Stimulated activated CD4-positive, alpha-beta T cell treated with anti-CD3 and anti-CD28 coated beads, Interleukin-15, amount 100 ng/mL, for 48 hours (primary cell): ENCODE results near the gene PSTPIP1.

Source experiments
- DNase-seq, 2 donors: peaks; one replicate each; pipeline ENCODE4 v3.0.0-alpha.2; 2020; ENCODE audit warnings: low read depth in 2 of 2

Gene PSTPIP1

GRCh38 chr15:76978522-76979330 is 16.2 kb upstream of the PSTPIP1 start:
- no peak for DNase-seq

GRCh38 chr15:76979331-76979925 is 15.5 kb upstream of the PSTPIP1 start:
- no peak for DNase-seq

DNA sequence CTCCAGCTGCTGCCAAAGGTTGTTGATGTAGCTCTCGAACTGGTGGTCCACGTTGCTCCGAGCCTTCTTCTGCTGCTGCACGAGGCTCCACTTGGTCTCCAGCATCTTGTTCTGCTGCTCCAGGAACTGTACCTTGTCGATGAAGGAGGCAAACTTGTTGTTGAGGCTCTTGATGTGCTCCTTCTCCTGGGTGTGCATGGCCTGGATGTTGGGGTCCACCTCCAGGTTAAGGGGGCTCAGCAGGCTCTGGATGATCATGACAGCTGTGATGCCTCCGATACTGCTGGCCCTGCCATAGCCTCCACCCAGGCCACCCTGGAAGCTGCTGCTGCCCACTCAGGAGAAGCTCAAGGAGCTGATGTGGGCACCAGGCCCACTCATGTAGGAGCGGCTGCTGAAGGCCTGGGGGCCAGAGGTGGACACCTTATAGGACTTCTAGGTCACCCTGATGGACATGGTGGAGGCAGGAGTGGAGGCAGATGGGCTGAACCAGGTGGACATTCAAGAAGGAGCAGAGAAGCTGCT is 14.9 kb upstream of the PSTPIP1 start:
- no peak for DNase-seq

DNA sequence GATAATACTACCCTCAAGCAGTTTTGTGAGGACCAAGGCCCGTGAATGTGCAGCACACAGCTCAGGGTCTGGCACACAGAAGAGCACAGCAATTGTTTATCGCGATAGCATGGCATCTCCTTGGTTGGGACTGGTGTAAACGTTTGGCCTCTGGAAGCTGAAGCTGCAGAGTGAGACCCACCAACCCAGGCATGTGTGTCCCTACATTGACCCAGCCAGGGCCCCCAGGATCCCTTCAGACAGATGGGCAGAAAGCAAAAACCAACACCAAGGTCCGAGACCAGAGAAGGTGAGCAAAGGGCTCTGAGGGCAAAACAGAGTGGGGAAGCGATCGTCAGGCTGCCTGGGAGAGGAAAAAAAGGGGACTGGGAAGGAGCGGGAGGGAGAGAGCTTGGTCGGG is 12.6 kb upstream of the PSTPIP1 start:
- DNase-seq: no peak

GRCh38 chr15:76982756-76983155 is 12.2 kb upstream of the PSTPIP1 start:
- no peak for DNase-seq

- no peak for DNase-seq
Observed at GRCh38 chr15:76983590-76984375, 11.1 kb upstream of the PSTPIP1 start.

DNA sequence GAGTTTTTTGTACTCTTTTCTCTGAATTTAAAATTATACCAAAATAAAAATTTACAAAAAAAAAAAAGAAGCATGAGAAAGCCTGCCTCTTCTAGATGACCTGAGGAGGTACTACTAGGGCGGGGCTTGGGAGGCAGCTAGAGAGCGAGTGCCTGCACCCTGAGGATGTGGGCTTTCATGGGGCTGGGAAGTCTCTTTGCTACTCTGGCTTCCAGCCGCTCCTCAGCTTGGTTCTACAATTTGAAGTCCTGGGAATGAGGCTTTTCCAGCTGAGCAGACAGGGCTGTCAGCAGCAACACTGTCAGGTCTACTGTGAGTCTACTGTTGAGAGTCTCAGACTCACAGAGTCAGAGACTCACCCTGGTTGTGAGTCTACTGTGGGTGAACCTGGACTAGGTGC is 8.2 kb upstream of the PSTPIP1 start:
- no peak for DNase-seq

DNA sequence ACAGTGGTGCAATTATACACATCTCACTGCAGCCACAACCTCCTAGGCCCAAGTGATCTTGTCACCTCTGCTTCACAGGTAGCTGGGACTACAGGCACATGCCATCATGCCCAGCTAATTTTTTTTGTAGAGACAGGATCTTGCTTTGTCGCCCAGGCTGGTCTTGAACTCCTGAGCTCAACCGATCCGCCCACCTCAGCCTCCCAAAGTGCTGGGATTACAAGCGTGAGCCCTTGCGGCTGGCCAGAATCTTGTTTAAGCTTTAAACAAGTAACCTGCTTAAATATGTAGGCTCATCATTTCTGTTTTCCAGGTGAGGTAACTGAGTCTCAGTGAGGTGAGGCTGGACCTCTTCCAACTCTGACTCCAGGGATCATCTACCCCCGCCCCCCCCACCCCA is 7.7 kb upstream of the PSTPIP1 start:
- no peak for DNase-seq

- DNase-seq: peak; percentile 74
Observed at GRCh38 chr15:76987896-76988860, 6.7 kb upstream of the PSTPIP1 start.

DNA sequence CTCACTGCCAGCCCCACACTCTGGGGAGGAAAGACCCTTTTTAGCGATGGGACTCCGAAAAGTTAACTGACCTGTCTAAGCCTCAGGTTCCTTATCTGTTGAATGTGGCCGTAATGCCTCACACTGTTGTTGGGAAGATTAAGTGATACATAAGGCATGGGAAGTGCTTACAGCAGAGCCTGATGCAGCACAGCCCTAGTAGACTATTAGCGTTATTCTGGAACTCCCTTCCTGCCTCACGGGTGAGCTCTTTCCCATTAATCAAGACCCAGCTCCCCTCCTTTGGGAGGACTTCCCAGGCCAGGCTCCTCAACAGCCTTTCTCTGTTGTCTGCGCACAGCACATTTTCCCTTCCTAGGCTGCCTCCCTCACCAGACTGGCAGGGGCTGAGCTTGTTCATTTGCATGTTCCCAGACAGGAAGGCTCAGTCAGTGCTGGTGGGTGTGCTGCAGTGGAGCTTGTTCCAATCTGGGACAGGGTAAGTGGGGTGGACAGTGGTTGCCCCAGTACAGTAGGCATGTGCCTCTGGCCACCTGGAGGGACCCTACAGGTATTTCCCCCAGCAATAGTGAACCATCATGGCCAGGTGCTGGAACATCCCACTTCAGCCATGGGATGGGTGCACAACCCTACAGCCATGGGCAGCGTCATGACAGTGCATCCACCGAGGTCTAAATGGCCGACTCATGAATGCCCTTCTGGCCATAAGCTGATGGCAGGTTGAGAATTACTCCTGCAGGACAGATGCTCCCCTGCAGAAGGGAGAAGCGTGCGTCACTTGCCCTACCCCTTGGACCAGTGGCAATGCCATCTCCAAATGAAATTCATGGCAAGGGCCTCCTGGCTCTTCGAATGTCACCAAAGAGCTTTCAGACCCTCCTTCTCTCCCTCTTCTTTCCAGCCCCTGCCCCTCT is 5.8 kb upstream of the PSTPIP1 start:
- no peak for DNase-seq

DNA sequence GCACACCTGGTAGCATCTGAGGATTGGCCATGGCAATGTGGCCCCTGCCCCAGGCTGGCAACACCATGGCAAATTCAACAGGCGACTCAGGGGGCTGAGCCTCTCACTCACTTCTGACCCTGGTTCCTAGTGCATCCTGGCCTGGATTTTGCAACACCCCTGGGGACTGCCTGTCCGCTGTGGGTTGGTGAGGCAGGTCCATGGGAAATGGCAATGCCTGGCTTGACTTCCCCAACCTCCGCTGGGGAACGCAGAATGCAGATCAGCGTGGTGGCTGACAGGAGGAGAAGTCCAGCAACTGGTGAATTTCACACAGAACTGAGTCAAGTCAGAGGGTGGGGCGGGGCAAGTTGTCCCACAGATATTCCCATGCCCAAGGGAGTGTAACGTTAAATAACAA is 3.9 kb upstream of the PSTPIP1 start:
- no peak for DNase-seq

DNA sequence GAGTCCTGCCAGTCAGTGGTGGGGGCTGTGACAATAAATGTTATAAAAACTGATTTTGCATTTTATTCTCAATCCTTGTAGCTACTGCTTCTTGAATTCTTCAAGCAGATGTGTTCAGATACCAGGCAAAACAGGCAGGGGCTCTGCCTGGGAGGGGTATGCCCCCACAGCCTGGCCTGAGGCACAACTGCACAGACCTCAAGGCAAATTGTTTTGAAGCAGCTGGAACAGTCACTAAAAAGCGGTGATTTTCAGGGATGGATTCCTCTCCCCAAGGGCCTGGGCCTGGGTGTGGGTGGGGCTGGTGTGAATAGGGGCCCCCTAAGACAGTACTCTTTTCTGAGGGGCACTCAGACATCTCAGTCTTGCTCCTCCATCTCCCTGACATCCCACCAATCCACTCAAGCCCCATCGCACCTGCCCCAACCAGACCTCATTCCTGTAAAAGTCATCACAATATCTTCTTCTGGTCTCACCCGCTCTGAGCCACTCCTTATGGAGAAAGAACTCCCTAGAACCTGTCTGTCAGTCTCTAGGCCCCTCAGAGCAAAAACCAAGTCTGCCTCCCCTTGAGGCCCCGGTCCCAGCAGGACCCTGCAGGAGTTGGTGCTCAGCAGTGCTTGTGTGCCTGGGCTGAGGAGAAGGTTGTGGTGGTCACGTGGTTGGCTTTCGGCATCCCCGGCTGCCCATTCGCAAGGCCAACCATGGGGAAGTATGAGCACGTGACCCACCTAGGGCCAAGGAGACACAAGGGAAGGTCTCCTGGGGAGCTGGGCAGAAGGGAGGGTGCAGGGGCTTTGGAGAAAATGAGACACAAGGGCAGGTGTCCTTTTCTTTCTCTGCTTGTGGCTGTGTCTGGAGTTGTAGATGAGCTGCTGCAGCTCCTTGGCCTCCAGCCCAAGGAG is 2.9 kb upstream of the PSTPIP1 start:
- no peak for DNase-seq

DNA sequence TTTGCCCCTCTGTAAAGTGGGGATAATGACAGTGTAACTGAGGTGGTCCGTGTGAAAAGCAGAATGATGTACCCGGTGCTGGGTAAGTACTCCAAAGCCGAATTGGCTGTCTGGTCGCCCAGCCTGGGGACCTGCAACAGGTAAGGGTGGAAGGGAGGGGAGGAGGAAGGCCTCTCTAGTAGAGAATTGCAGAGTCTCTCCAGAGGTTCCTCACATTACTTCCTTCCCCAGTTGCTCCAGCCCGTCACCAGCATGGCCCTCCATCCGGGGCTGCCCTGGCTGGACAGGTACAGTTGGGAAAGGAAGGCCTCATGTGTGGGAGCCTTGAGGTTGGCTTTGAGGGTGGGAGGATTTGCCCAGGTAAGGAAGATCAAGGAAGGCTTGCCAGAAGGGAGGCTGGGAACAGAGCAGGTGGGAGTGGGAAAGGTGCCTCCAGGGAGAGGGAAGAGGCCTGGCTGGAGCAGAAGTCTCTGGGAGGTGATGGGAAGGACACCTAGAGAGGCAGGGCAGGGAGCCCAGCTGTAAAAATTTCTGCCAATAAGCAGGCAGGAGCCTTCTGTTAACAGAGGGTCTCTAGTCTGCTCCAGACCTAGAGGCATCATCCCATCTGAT is 1.7 kb upstream of the PSTPIP1 start:
- DNase-seq: no peak

GRCh38 chr15:76994001-76994400 is 925 bp upstream of the PSTPIP1 start:
- DNase-seq: peak; percentile 56 to 58

GRCh38 chr15:76994496-76994895 is 430 bp upstream of the PSTPIP1 start:
- DNase-seq: no peak

DNA sequence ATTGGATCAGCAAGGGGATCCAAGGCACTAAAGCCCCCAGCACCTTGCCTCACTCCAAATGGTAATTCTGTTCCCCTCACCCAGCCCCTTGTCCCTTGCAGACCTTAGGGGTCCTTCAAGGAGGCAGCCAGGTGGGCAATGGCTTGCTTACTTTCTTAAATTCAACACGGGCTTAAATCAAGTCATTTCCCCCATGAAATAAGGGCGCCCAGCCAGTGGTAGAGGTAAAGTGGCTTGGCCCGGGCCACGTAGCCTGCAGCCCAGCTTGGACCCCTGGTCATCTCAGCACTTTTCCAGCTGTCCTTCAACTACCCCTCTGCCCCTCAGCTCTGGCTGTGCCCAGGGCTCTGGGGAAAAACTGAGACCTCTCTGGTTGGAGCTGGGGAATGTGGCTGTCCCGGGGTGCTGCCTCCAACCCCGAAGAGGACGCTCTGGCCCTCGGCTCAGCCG is 1.2 kb downstream of the PSTPIP1 start:
- no peak for DNase-seq

- DNase-seq: peak; percentile 28 to 62
Observed at GRCh38 chr15:76996526-76997401, 1.8 kb downstream of the PSTPIP1 start.
